ENCODE data around the gene SEMA4A.
A peak's percentile ranks its signal among the peaks of the same experiment; 100 is the strongest.
"Not testable (repeated sequence)": the region's sequence is repeated elsewhere in the genome, so short reads cannot be mapped to it uniquely, and the experiment has no call there.

SEMA4A gene

GRCh38 chr1:156119503-156120209 is 33.7 kb upstream of the SEMA4A start:
- DNase-seq (ENCODE audit: low read depth in 2 of 2) = no peak

- DNase-seq (ENCODE audit: low read depth in 2 of 2) = no peak
Measured at GRCh38 chr1:156120318-156120717, 33.1 kb upstream of the SEMA4A start.

- DNase-seq (ENCODE audit: low read depth in 2 of 2) = not testable (repeated sequence)
Measured at GRCh38 chr1:156121005-156121404, 32.4 kb upstream of the SEMA4A start.

GRCh38 chr1:156121457-156121856 is 31.9 kb upstream of the SEMA4A start:
- no peak for DNase-seq (ENCODE audit: low read depth in 2 of 2)

- DNase-seq (ENCODE audit: low read depth in 2 of 2) = no peak
Measured at GRCh38 chr1:156122086-156122485, 31.3 kb upstream of the SEMA4A start.

- no peak for DNase-seq (ENCODE audit: low read depth in 2 of 2)
Measured at GRCh38 chr1:156122519-156123355, 30.6 kb upstream of the SEMA4A start.

GRCh38 chr1:156123356-156124196 is 29.8 kb upstream of the SEMA4A start:
- peak; percentile 36 to 50 for DNase-seq (ENCODE audit: low read depth in 2 of 2)

GRCh38 chr1:156124557-156125483 is 28.6 kb upstream of the SEMA4A start:
- no peak for DNase-seq (ENCODE audit: low read depth in 2 of 2)

GRCh38 chr1:156125544-156125943 is 27.8 kb upstream of the SEMA4A start:
- DNase-seq (ENCODE audit: low read depth in 2 of 2) = not testable (repeated sequence)

GRCh38 chr1:156126043-156126629 is 27.2 kb upstream of the SEMA4A start:
- DNase-seq (ENCODE audit: low read depth in 2 of 2) = no peak

- peak; percentile 64 to 74 for DNase-seq (ENCODE audit: low read depth in 2 of 2)
Measured at GRCh38 chr1:156126630-156127534, 26.5 kb upstream of the SEMA4A start.

GRCh38 chr1:156128308-156128653 is 25.1 kb upstream of the SEMA4A start:
- no peak for DNase-seq (ENCODE audit: low read depth in 2 of 2)

- DNase-seq (ENCODE audit: low read depth in 2 of 2) = no peak
Measured at GRCh38 chr1:156128654-156129597, 24.5 kb upstream of the SEMA4A start.

- peak; percentile 72 to 84 for DNase-seq (ENCODE audit: low read depth in 2 of 2)
Measured at GRCh38 chr1:156129687-156130577, 23.5 kb upstream of the SEMA4A start.

- no peak for DNase-seq (ENCODE audit: low read depth in 2 of 2)
Measured at GRCh38 chr1:156130578-156130942, 22.8 kb upstream of the SEMA4A start.

- no peak for DNase-seq (ENCODE audit: low read depth in 2 of 2)
Measured at GRCh38 chr1:156134716-156135435, 18.5 kb upstream of the SEMA4A start.

Measured in activated CD4-positive, alpha-beta T cell treated with anti-CD3 and anti-CD28 coated beads for 24 hours (primary cell).